HAP-1 (cell line): Measurements from ENCODE around the gene BCAM.

Experiments used
- DNase-seq, 2 experiments: peaks; one replicate each; pipeline ENCODE4 v3.0.0-alpha.2; 2016 to 2020; ENCODE audit warnings: low spot score in 2 of 2
- H3K27me3 ChIP-seq: fragments of 250-450 bp; sonication (Bioruptor Pico); 2 replicates; pipeline ENCODE4 v1.5.1; 2020; ENCODE audit warnings: low read depth, mild to moderate bottlenecking, moderate library complexity
- H3K36me3 ChIP-seq: fragments of 250-450 bp; sonication (Bioruptor Pico); replicated peaks from 2 replicates; pipeline ENCODE4 v1.5.1; 2020; ENCODE audit warnings: mild to moderate bottlenecking
- H3K4me1 ChIP-seq: fragments of 250-450 bp; sonication (Bioruptor Pico); 2 replicates; pipeline ENCODE4 v1.5.1; 2020; ENCODE audit warnings: mild to moderate bottlenecking
- H3K4me3 ChIP-seq: fragments of 250-450 bp; sonication (Bioruptor Pico); 2 replicates; pipeline ENCODE4 v1.5.1; 2020; ENCODE audit warnings: mild to moderate bottlenecking, moderate library complexity
- H3K9me3 ChIP-seq: fragments of 250-450 bp; sonication (Bioruptor Pico); 2 replicates; pipeline ENCODE4 v1.5.1; 2020; ENCODE audit warnings: mild to moderate bottlenecking, moderate library complexity
- in situ Hi-C: fragments of 300-500 bp; cut with MboI; formaldehyde crosslinking; loops from 3 replicates; pipeline ENCODE4 v1.14.3; 2020; ENCODE audit warnings: low sequenced_read_pairs, inconsistent platforms, mixed read lengths

The BCAM gene

DNA sequence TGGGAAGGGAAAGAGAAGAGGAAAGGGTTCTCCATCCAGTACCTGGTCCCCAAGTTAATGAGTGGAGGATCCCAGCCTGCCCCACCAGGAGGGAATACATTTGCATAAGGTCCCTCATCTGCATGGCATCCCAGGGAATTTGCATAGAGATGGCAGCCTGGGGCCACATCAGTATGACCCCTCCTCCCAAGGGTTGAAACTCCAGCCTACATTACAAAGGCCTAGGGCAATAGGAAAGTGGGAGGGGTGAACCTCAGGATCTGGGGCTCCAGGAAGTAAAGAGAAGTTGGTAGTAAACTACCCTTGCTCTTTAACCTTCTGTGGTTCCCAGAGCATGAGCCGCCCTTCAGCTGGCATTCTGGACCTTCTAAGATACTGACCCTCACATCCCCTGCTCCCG lies 30.4 kb downstream of the BCAM start:
- no peak for DNase-seq
- in situ Hi-C loops = loop anchor here (5.0 kb wide), 1 partner anchor 42 kb away; no protein-coding TSS in a partner anchor
- H3K36me3 ChIP-seq = no peaks in the 10 kb centered on the region
- H3K4me3 ChIP-seq = no peak overlapping the region
- no peaks in the 10 kb centered on the region; the same call in 1 of the 2 replicates for H3K9me3 ChIP-seq
- H3K27me3 ChIP-seq = no peaks in the 10 kb centered on the region; the same call in 1 of the 2 replicates
- no peaks in the 10 kb centered on the region; the same call in 1 of the 2 replicates for H3K4me1 ChIP-seq

GRCh38 chr19:44840811-44841210 lies 31.9 kb downstream of the BCAM start:
- in situ Hi-C loops = loop anchor here (10.0 kb wide), 2 partner anchors 116 to 266 kb away; no protein-coding TSS in a partner anchor
- DNase-seq = no peak
- Histone ChIP-seq H3K27me3 (no peaks in the 10 kb centered on the region), H3K4me1 (peaks cover 6% of the 10 kb centered on the region), H3K4me3 (no peak overlapping the region), H3K9me3 (no peaks in the 10 kb centered on the region; the same call in 1 of the 2 replicates), H3K36me3 (no peaks in the 10 kb centered on the region)

DNA sequence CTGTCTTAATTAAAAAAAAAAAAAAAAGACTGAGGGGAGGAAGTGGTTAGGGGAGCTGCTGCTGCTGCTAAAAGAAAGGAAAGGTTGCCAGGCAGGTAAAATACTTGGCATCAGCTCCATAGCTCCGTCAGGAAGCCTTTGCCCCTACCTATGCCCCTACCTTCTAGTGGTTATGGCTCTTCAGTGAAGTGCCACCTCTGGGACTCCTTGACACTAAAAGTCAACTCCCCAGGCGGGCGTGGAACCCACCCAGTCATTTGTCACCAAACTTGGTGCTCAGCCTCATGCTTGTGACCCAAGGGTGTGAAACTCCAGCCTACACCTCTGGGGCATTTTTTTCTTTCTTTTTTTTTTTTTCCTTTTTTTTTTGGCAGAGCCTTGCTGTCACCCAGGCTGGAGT lies 32.3 kb downstream of the BCAM start:
- in situ Hi-C loops = loop anchor here (10.0 kb wide), 2 partner anchors 116 to 266 kb away; no protein-coding TSS in a partner anchor
- H3K9me3 ChIP-seq = no peaks in the 10 kb centered on the region; the same call in 1 of the 2 replicates
- DNase-seq = no peak
- H3K27me3 ChIP-seq = no peaks in the 10 kb centered on the region
- H3K4me3 ChIP-seq = no peak overlapping the region
- H3K4me1 ChIP-seq = peaks cover 6% of the 10 kb centered on the region
- H3K36me3 ChIP-seq = no peaks in the 10 kb centered on the region; the same call in 1 of the 2 replicates

GRCh38 chr19:44845286-44845611 lies 36.3 kb downstream of the BCAM start:
- peaks cover 7% of the 10 kb centered on the region for H3K36me3 ChIP-seq
- H3K9me3 ChIP-seq = no peaks in the 10 kb centered on the region; the same call in 1 of the 2 replicates
- peaks cover 19% of the 10 kb centered on the region for H3K4me1 ChIP-seq
- in situ Hi-C loops = loop anchor here (10.0 kb wide), 2 partner anchors 120 to 270 kb away; no protein-coding TSS in a partner anchor
- peak overlapping the region; percentile 47 for H3K4me3 ChIP-seq
- no peak for DNase-seq
- no peaks in the 10 kb centered on the region for H3K27me3 ChIP-seq

DNA sequence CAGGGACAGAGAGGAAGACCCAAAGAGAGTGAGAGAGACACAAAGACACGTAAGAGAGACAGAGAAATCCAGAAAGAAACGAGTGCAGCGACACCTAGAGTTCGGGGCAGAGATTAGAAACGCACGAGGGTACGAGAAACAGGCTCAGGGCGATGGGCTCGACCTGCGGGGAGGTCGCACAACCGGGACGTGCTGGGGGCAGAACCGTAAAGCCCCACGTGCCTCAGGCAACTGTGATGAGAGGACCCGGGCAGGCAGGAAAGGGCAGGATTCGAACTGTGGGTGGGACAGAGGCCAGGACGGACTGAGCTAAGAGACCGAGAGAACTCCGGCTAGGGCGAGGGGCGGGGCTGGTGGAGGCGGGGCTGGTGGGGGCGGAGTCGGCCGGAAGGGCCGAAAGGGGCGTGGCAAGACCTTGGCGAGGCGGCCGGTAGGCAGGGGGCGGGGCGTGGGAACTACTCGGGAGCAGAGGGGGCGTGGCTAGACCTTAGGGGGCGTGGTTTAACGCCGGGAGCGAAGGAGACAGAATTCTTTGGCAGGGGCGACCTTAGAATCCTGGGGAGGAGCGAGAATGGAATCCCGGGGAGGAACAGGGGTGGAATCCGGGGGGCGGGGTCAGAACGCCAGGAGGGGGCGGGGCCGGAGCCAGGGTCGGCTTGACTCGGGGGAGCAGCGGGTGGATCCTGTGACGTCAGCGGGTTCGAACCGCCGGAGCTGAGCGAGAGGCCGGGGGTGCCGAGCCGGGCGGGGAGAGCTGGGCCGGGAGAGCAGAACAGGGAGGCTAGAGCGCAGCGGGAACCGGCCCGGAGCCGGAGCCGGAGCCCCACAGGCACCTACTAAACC lies 36.9 kb downstream of the BCAM start, which contains the start of gene NECTIN2:
Gene NECTIN2, plus strand, starts transcription at position 686 of the 843 bp plus-strand sequence. CDS start 229 bp downstream, outside the sequence.
- no peaks in the 10 kb centered on the region; the same call in 1 of the 2 replicates for H3K9me3 ChIP-seq
- H3K4me1 ChIP-seq = peaks cover 19% of the 10 kb centered on the region
- DNase-seq = peak; percentile 95 to 100
- no peaks in the 10 kb centered on the region for H3K27me3 ChIP-seq
- H3K36me3 ChIP-seq = peaks cover 9% of the 10 kb centered on the region
- in situ Hi-C loops = loop anchor here (10.0 kb wide), 2 partner anchors 121 to 271 kb away; no protein-coding TSS in a partner anchor
- H3K4me3 ChIP-seq = peak within 1 kb of the TSS; percentile 94

- DNase-seq = peak; percentile 6 to 69
- H3K36me3 ChIP-seq = peaks cover 9% of the 10 kb centered on the region
- no peaks in the 10 kb centered on the region; the same call in 1 of the 2 replicates for H3K9me3 ChIP-seq
- in situ Hi-C loops = loop anchor here (10.0 kb wide), 2 partner anchors 122 to 272 kb away; no protein-coding TSS in a partner anchor
- H3K4me1 ChIP-seq = peaks cover 19% of the 10 kb centered on the region
- H3K4me3 ChIP-seq = peak overlapping the region; percentile 94
- H3K27me3 ChIP-seq = no peaks in the 10 kb centered on the region
Measured at GRCh38 chr19:44846455-44847143, 37.7 kb downstream of the BCAM start.

- Histone ChIP-seq H3K9me3 (no peaks in the 10 kb centered on the region), H3K27me3 (no peaks in the 10 kb centered on the region), H3K36me3 (peaks cover 9% of the 10 kb centered on the region), H3K4me1 (peaks cover 19% of the 10 kb centered on the region), H3K4me3 (peak overlapping the region; percentile 94)
- peak; percentile 45 to 82 for DNase-seq
- in situ Hi-C loops = loop anchor here (10.0 kb wide), 2 partner anchors 123 to 273 kb away; no protein-coding TSS in a partner anchor
Measured at GRCh38 chr19:44847144-44848035, 38.5 kb downstream of the BCAM start.

DNA sequence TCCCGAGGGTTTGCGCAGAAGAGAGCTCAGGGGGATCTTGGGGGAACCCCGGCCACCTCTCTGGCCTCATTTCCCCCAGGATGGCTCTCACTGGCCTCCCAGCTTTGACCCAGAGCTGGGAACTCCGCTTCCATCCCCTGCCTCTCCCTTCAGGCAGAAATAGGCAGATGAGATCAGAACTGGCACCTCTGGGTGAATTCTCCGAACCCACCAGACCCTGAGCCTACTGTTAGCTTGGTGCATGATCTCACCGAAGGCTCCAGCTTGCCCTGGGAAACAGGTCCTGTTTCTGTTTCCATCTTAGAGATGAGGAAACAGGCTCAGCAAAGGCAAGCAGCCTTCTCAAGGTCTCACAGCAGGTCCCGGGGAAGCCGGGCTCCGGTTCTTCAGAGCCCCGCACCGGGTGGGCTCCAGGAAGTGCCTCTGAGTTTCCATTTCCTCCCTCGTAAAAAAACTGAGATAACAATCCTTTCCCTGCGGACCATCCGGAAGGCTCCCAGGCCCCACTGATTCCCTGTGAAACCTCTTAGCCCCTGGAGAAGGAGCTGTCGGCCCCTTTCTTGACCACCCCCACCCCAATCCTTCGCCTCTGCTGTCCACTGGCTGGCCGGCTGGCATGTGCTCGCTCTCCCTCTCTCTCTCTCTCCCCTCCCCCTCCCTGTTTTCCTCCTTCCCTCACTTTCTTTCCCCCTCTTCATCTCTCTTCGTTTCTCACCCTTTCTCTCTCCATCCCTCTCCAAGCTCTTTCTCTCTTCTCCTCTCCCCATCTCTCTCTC lies 39.3 kb downstream of the BCAM start:
- peak in 1 of 2 experiments; percentile 50 for DNase-seq
- peak overlapping the region; percentile 94 for H3K4me3 ChIP-seq
- H3K36me3 ChIP-seq = peaks cover 9% of the 10 kb centered on the region
- H3K27me3 ChIP-seq = no peaks in the 10 kb centered on the region
- in situ Hi-C loops = loop anchor here (10.0 kb wide), 2 partner anchors 123 to 273 kb away; no protein-coding TSS in a partner anchor
- H3K4me1 ChIP-seq = peaks cover 19% of the 10 kb centered on the region
- no peaks in the 10 kb centered on the region for H3K9me3 ChIP-seq

GRCh38 chr19:44848812-44849447 lies 40.0 kb downstream of the BCAM start:
- Histone ChIP-seq H3K9me3 (no peaks in the 10 kb centered on the region), H3K4me3 (peak overlapping the region; percentile 94), H3K36me3 (peaks cover 14% of the 10 kb centered on the region), H3K4me1 (peaks cover 19% of the 10 kb centered on the region), H3K27me3 (no peaks in the 10 kb centered on the region)
- in situ Hi-C loops = loop anchor here (10.0 kb wide), 2 partner anchors 124 to 274 kb away; no protein-coding TSS in a partner anchor
- DNase-seq = peak in 1 of 2 experiments; percentile 45

DNA sequence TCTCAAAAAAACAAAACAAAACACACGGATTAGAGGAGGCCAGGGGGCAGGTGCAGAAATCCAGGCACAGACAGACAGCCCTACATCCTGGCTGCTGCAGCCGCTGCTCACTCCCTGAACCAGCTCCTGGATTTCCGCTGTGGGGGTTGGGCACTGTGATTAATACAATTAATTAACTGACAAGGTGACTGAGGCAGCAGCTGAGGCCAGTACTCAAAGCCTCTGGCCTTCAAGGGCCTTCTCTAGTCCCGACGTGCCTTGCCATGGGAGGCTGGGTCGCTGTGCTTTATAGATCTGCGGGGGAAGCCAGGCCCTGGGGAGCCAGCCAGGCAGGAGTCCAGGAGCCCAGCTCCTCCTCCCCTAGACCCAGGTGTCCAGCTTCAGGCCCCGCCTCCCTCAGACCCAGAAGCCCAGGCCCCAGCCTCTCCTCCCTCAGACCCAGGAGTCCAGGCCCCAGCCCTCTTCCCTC lies 41.8 kb downstream of the BCAM start:
- Histone ChIP-seq H3K4me1 (peaks cover 14% of the 10 kb centered on the region), H3K4me3 (no peak overlapping the region), H3K27me3 (no peaks in the 10 kb centered on the region), H3K9me3 (no peaks in the 10 kb centered on the region), H3K36me3 (peaks cover 17% of the 10 kb centered on the region)
- no peak for DNase-seq
- in situ Hi-C loops = no loop called here

DNA sequence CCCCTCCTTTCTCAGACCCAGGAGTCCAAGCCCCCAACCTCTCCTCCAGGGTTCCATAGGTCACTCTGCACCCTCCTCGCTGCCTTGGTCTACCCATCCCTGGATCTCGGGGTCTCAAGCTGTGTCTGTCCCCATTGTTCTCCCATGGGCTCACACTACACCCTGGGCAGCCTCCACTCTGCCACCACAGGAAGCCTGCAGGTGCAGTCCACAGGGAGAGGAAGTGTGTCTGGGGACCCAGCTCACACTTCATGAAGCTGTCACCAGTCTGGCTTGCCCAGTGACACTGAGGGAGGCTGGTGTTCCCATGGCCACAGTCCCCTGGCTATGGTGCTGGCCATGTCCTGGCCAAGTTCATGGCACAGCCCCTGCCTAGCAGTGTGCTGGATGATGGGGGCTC lies 42.5 kb downstream of the BCAM start:
- peaks cover 14% of the 10 kb centered on the region for H3K4me1 ChIP-seq
- H3K9me3 ChIP-seq = no peaks in the 10 kb centered on the region
- in situ Hi-C loops = no loop called here
- H3K4me3 ChIP-seq = no peak overlapping the region
- H3K27me3 ChIP-seq = no peaks in the 10 kb centered on the region
- peaks cover 24% of the 10 kb centered on the region for H3K36me3 ChIP-seq
- DNase-seq = no peak

GRCh38 chr19:44855606-44856005 lies 46.7 kb downstream of the BCAM start:
- Histone ChIP-seq H3K9me3 (no peaks in the 10 kb centered on the region), H3K4me3 (no peak overlapping the region), H3K36me3 (peaks cover 32% of the 10 kb centered on the region), H3K4me1 (peaks cover 2% of the 10 kb centered on the region; the same call in 1 of the 2 replicates), H3K27me3 (no peaks in the 10 kb centered on the region)
- in situ Hi-C loops = no loop called here
- no peak for DNase-seq
